PC-9 (cell line): ENCODE data around the gene ZNF808.
"Not testable (repeated sequence)": the region's sequence is repeated elsewhere in the genome, so short reads cannot be mapped to it uniquely, and the experiment has no call there.

Experiments
- CTCF ChIP-seq: fragments of 200-600 bp; sonication (generic); conservative IDR thresholded peaks from 2 replicates; pipeline ENCODE4 v1.6.1; 2017; ENCODE audit warnings: mixed run types, antibody characterized with exemption, mild to moderate bottlenecking, moderate library complexity
- EZH2 ChIP-seq: fragments of 200-600 bp; sonication (generic); IDR thresholded peaks from 2 replicates; pipeline ENCODE4 v1.8.0; 2017; ENCODE audit warnings: antibody characterized with exemption, low read depth

GRCh38 chr19:52485561-52486240 is 41.8 kb upstream of the ZNF808 start:
- TF ChIP-seq CTCF, EZH2: not testable (repeated sequence)
